HG02588 (cell line): ENCODE measurements around the gene MICAL1.

Experiments
- ATAC-seq: cut with Tn5 transposase; IDR thresholded peaks from one replicate; pipeline ENCODE4 v1.9.1; 2021; ENCODE audit warnings: mild to moderate bottlenecking, moderate library complexity; ENCODE audit not compliant: unreplicated experiment

MICAL1 gene

DNA sequence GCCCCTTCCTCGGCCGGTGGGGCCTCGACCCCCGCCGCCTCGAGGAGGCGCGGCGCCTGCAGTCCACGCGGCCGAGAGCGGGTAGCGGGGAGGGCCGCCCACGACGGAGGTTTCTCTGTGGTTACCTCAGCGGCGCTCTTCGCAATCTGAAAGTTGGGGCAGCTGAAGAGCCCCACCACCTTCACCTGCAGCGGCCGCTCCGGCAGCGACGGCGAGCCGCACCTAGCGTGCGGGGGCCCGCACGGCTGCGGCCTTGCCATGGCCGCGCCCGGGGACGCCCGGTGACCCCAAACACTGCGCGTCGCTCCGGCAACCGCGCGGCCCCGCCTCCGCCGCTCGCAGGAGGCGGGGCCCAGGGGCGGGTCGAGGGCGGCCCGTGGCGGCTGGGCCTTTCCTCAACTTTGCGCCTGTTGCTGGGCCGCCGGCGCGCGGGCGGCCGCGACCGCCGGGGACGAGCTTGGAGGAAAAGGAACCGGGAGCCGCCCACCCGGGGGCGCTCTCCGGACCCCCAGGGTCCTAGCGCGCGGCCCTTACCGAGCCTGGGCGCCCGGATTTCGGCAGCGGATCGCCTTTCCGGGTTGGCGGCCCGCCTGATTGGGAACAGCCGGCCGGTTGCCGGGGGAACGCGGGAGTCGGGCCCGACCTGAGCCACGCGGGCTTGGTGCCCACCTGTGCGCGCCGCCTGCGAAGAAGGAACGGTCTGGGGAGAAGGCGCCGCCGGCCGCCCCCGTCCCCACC is 15.1 kb downstream of the MICAL1 start, which contains the start of the genes PPIL6 and SMPD2:
Gene PPIL6 (minus strand): TSS at position 298 of the 738 bp plus-strand sequence. CDS start 38 bp downstream, at position 260.
Gene SMPD2 (plus strand): TSS at position 394 of the 738 bp plus-strand sequence. CDS start 398 bp downstream, outside the sequence.
- ATAC-seq, result peak; percentile 89

DNA sequence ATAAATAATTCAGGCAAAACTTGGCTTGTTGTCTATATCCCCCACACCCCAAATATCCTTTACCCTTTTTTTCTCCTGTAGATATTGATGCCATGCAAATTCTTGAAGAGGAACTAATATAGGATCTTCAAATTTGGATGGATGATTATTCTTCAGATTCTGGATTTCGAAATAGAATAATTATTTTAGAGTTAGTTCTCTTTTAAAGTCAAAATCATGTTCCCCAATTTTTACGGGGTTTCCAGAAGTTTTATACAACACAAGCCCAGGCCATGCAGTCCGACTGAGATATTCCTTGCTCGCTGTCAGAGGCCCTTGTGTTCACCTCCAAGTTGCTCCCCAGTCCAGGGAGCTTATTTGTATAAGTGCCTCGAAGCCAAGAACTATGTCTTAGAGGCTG is 19.5 kb downstream of the MICAL1 start:
- no peak for ATAC-seq

DNA sequence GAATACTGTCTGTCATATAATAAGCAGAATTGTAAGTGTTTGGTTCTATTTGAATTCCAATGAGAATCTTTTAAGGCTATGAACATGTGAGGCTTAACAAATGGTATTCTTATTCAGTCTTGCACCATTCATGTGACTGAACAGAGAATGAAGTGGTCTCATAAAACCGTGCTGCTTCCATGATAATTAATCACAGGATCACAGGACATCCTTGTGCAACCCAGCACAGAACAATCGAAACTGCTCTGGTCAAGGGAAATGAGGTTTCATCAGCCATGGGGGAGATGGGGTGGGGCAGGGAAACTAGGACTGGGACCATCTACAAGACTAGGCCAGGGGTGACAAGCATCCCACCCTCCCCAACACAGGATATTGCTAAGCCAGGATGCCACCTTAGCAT is 21.1 kb downstream of the MICAL1 start:
- ATAC-seq, result no peak

DNA sequence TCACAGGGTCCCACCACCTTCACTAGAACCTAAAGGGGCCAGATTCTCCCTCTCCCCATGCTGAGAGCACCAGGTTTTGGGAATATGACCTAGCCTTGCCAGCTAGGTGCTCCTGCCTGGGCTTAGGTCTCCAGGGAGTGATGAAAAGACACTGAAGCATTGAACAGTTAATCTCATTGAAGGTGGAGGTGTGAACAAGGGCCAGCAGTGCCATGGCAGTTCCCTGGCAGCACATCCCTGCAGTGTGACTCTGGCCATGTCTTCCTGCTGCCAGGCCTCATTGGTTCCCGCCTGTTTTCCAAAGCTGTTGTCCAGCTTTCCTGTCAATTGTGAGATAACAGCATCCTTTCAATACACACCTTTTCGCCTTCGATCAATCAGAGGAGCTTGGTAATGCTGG is 26.1 kb downstream of the MICAL1 start:
- ATAC-seq, result no peak

DNA sequence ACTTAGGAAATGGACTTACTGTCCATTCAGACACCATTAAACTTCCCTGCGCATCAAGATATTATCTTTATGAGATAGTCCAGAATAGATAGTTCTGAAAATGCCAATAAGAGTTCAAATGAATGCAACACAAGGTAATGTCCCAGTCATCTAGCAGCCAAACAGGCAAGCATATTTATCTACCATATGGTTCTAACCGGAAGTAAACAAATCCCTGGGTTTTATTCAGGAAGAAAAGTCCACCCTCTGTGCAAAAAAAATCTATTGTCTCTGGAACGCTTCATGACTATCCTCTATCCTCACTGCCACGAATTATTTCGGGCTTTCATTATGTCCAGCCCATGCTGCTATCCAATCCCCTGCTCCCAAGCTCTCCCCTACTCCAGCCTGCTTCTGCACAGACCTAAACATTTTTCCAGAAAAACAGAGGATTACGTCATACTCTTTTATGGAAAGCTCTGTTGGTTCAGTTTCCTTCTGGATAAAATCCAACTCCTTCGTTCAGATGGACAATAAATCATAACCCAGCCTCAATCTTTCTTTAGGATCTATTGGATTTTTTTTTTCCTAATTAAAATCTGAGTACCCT is 26.6 kb downstream of the MICAL1 start:
- no peak for ATAC-seq

DNA sequence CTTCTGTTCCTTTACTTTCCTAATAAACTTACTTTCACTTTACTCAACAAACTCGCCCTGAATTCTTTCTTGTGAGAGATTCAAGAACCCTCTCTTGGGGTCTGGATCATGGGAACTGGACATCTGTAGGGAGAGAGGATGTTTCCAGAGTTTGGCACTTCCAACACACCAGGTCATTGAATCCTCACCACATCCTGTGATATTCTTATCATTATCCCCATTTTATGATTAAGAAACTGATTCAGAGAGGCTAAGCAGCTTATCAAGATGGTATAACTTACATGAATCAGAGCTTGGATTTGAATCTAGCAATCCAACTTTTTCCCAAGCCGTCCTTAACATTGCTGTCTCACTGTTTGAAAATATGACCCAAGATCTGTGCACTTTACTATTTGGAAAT is 30.6 kb downstream of the MICAL1 start:
- ATAC-seq, result no peak

DNA sequence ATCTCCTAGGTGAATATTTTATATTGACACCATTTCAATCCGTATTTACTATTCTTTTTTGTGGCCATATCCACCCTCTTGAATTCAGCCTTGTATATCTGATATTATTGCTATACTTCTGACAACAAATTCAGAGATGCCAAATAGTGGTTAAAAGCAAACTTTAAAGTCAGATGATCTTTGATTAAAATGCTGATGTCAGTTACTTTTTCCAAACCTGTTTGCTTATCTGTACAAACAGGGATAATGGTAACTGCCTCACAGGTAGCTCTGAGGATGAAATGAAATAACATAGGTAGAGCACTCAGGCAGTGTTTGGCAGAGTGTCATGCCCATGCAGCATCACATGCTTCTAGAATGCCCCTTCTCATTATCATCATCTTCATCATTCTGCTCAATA is 34.4 kb downstream of the MICAL1 start:
- ATAC-seq, result no peak

DNA sequence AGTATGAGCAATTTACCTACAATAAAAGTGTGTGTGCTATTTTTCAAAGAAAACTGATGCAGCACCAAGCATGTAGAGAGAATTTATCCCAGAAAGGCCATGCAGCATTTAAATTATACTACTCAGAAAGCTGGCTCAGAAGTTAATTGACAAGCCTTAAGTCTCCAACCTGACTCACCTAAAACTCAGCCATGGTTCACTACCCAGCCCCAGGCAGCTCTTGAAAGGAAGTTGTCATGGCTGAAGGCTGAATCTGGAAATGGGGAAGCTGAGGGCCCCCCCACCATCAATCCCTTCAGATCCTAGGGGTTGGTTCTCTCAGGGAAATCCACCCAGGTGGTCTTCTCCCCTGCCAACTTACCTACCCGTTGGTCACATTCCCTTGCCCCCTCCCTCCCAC is 34.8 kb downstream of the MICAL1 start:
- no peak for ATAC-seq

DNA sequence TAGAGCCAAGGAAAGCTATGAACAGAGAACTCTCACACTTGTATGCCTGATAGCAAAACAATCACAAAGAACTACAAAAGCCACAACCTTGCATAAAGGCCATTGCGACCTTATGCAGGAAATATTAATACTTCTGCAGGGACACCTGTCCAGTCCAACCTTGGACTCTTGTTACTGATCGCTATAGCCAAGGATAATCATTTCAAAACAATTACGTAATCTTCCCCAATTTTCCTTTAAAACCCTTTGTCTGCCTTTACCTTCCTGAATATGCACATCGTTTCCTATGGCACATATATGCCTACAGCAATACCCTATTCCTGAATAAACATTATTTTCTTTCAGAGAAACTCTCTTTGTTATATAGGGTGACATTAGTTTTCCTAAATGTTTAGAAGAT is 37.9 kb downstream of the MICAL1 start:
- no peak for ATAC-seq

DNA sequence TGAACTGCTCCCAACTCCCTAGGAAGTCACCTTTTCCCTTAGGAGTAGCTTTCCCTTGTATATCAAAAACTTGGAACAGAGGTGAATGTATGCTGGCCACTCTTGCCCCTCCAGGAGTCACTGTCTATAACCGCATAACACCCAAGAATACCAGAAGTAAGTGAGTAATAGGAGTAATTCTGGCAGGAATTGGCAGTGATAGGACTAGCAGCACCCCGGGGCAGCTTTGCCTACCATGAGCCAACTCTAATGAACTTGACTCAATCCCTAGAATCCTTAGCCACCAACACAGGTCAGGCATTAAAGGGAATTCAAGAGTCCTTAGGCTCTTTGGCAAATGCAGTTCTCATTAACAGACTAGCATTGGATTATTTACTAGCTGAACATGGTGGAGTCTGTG is 44.5 kb downstream of the MICAL1 start:
- ATAC-seq, result no peak

DNA sequence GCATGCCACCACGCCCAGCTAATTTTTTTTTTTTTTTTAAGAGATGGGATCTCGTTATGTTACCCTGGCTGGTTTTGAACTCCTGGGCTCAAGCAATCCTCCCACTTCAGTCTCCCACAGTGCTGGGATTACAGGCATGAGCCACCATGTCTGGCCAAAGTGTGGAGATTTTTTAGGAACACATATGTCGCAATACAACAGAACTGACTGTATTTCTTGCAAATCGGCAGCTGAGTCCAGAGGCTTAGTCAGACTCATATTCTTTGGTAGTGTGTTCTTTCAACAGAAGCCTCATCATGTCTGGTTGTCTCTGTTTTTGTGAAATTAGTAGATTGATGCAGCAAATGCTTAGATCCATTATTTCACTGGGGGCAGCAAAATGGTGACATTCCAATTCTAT is 49.4 kb downstream of the MICAL1 start:
- ATAC-seq, result no peak

DNA sequence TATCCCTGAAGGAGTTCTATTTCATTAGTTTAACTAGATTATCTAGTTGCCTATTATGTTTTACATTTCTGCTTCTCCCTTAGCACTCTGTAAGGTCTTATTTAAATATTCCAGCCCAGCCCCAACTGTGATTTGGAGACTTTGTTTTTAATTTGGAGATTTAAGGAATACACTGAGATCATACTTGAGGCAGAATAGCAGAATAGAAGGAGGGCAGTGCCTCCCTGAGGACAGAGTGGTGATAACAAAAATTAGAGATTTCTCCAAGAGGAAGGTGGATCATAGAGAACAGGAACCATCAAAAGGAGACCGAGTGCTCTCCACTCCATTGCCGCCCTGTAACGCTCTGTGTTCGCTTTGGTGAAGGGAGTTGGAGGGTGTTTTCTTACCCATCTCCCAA is 58.6 kb downstream of the MICAL1 start:
- ATAC-seq, result no peak

DNA sequence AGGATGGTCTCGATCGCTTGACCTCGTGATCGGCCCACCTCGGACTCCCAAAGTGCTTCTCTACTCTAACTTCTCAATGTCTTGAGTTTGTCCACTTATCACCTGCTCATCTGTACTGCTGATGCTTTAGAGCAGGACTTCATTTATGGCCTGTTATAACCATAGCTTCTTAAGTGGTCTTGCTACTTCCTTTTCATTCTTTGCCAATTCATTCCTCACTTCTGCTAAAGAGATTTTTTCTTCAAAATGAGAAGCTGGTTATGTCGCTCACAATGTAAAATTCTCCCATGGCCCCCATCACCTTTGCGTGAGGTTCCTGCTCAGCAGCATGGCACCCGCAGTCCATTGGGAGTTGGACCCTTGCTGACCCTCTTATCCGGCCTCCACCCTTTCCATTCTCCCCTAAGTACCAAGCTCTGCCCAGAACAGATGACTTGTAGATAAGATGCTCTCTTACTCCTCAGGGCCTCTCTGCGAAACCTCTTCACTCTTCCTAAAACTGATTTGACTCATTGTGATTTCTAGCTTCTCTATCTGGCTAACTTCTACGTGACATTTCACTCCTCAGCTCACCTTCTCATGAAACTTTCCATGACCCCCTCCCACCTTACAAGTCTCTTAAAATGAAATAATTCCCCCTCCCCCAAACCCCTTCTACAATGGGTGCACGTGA is 59.4 kb downstream of the MICAL1 start:
- no peak for ATAC-seq
